IMR-90 (cell line): ENCODE data around the gene TRABD. TPM values are rescaled to one million over a fixed set of nuclear protein-coding genes. Genes with fewer than 3 reads are reported as not detected.
A peak's percentile ranks its signal among the peaks of the same experiment; 100 is the strongest.
"Not testable (repeated sequence)": the region's sequence is repeated elsewhere in the genome, so short reads cannot be mapped to it uniquely, and the experiment has no call there.

Source experiments
- ATAC-seq: fragments of 200-7000 bp; cut with Tn5 transposase; 2 replicates; pipeline ENCODE4 v1.9.1; 2020; ENCODE audit warnings: low read depth, mild to moderate bottlenecking, moderate library complexity
- BruUV-seq: library from RNA; stranded (reverse); fragments of 400-500 nt; replicated peaks from 2 replicates; lab custom pipeline; 2021; lab: Mats Ljungman, UMichigan
- CTCF ChIA-PET: fragments of 300-600 bp; formaldehyde crosslinking; extraction: SDS; loops from one replicate; lab custom pipeline; 2021; ENCODE audit warnings: antibody characterized with exemption; lab: Yijun Ruan, JAX
- POLR2A ChIA-PET: fragments of 300-600 bp; sonication (Branson Sonifier 250); formaldehyde crosslinking; loops from one replicate; lab custom pipeline; 2022; ENCODE audit warnings: antibody characterized with exemption; ENCODE audit not compliant: unreplicated experiment; lab: Charles Lee
- DNase-seq: peaks from one replicate; pipeline ENCODE4 v3.0.0; 2013
- H2AFZ ChIP-seq: replicated peaks from 2 replicates; pipeline ENCODE3; 2013; ENCODE audit warnings: low read length, mild to moderate bottlenecking; ENCODE audit not compliant: poor library complexity
- H2AK5ac ChIP-seq: 2 replicates; pipeline ENCODE4 v1.6.1; 2013; ENCODE audit warnings: low read depth, low read length, inconsistent platforms
- H2AK9ac ChIP-seq: replicated peaks from 2 replicates; pipeline ENCODE3; 2013; ENCODE audit warnings: mild to moderate bottlenecking, low read depth, low read length, moderate library complexity; ENCODE audit not compliant: poor library complexity
- H2BK120ac ChIP-seq: 2 replicates; pipeline ENCODE4 v1.6.1; 2013; ENCODE audit warnings: low read depth, low read length, inconsistent platforms
- H2BK15ac ChIP-seq: 3 replicates; pipeline ENCODE4 v1.6.1; 2013; ENCODE audit warnings: low read depth, low read length, inconsistent platforms
- H2BK20ac ChIP-seq: 2 replicates; pipeline ENCODE4 v1.6.1; 2013; ENCODE audit warnings: low read depth, mild to moderate bottlenecking, inconsistent platforms, low read length, moderate library complexity
- H2BK5ac ChIP-seq: 2 replicates; pipeline ENCODE4 v1.6.1; 2013; ENCODE audit warnings: mild to moderate bottlenecking, low read depth, low read length, inconsistent platforms; ENCODE audit not compliant: poor library complexity, severe bottlenecking
- H3K14ac ChIP-seq: replicated peaks from 2 replicates; pipeline ENCODE4 v1.6.1; 2013; ENCODE audit warnings: low read depth, low read length, inconsistent platforms
- H3K18ac ChIP-seq: 2 replicates; pipeline ENCODE4 v1.6.1; 2013; ENCODE audit warnings: low read depth, low read length, control low read depth
- H3K23ac ChIP-seq: 2 replicates; pipeline ENCODE4 v1.6.1; 2013; ENCODE audit warnings: low read depth, low read length, inconsistent platforms
- H3K27ac ChIP-seq: 2 replicates; pipeline ENCODE4 v1.5.1; 2013; ENCODE audit warnings: mild to moderate bottlenecking, control low read depth, low read length; ENCODE audit not compliant: insufficient read depth
- H3K27me3 ChIP-seq: 2 replicates; pipeline ENCODE4 v1.6.1; 2013; ENCODE audit warnings: low read length; ENCODE audit not compliant: control insufficient read depth, insufficient read depth
- H3K36me3 ChIP-seq: 2 replicates; pipeline ENCODE4 v1.6.1; 2013; ENCODE audit warnings: low read length, mixed read lengths; ENCODE audit not compliant: control insufficient read depth, insufficient read depth
- H3K4ac ChIP-seq: 2 replicates; pipeline ENCODE4 v1.6.1; 2013; ENCODE audit warnings: low read depth, low read length, inconsistent platforms
- H3K4me1 ChIP-seq: 2 replicates; pipeline ENCODE4 v1.6.1; 2013; ENCODE audit warnings: low read length, mixed read lengths; ENCODE audit not compliant: control insufficient read depth, insufficient read depth
- H3K4me2 ChIP-seq: 2 replicates; pipeline ENCODE4 v1.6.1; 2013; ENCODE audit warnings: low read depth, mild to moderate bottlenecking, control low read depth, low read length, moderate library complexity
- H3K4me3 ChIP-seq: 2 replicates; pipeline ENCODE4 v1.5.1; 2013; ENCODE audit warnings: low read depth, mild to moderate bottlenecking, control low read depth, low read length, moderate library complexity; ENCODE audit not compliant: insufficient read depth
- H3K56ac ChIP-seq: 2 replicates; pipeline ENCODE4 v1.6.1; 2013; ENCODE audit warnings: low read length, inconsistent platforms; ENCODE audit not compliant: insufficient read depth; ENCODE audit errors: extremely low read depth
- H3K79me1 ChIP-seq, 2 experiments: 2 replicates each; pipeline ENCODE4 v1.6.1; 2013; ENCODE audit warnings: low read length in 2 of 2, inconsistent platforms in 1 of 2, low read depth in 1 of 2
- H3K9ac ChIP-seq: 2 replicates; pipeline ENCODE4 v1.6.1; 2013; ENCODE audit warnings: low read depth, low read length, control low read depth
- H3K9me1 ChIP-seq: 2 replicates; pipeline ENCODE4 v1.6.1; 2013; ENCODE audit warnings: low read length, inconsistent platforms; ENCODE audit not compliant: insufficient read depth
- H3K9me3 ChIP-seq: 2 replicates; pipeline ENCODE4 v1.6.1; 2013; ENCODE audit warnings: low read length; ENCODE audit not compliant: control insufficient read depth, insufficient read depth
- H4K20me1 ChIP-seq: 2 replicates; pipeline ENCODE4 v1.6.1; 2013; ENCODE audit warnings: low read length, inconsistent platforms; ENCODE audit not compliant: insufficient read depth
- H4K5ac ChIP-seq: 2 replicates; pipeline ENCODE4 v1.6.1; 2013; ENCODE audit warnings: mild to moderate bottlenecking, low read depth, low read length, control low read depth
- H4K8ac ChIP-seq, 2 experiments: 2 replicates each; pipeline ENCODE4 v1.6.1; 2013; ENCODE audit warnings: low read depth in 2 of 2, low read length in 2 of 2, control low read depth in 1 of 2, inconsistent platforms in 1 of 2
- H4K91ac ChIP-seq: 2 replicates; pipeline ENCODE4 v1.6.1; 2013; ENCODE audit warnings: low read depth, low read length, inconsistent platforms; ENCODE audit not compliant: insufficient read depth
- CEBPB ChIP-seq: IDR thresholded peaks from 2 replicates; pipeline ENCODE4 v1.6.1; 2012; ENCODE audit warnings: low read depth, low read length, improper control_type of control experiment
- WGBS, 2 experiments: methylation state at CpG; one replicate each; pipeline versions ENCODE4 v1.1.5 to v1.1.7; 2013; ENCODE audit warnings: missing lambda C conversion rate in 2 of 2; ENCODE audit not compliant: insufficient read length in 1 of 2; ENCODE audit errors: extremely low coverage in 2 of 2; 5-methylcytosine and 5-hydroxymethylcytosine counted together
- dilution Hi-C: fragments of 300-500 bp; cut with HindIII; formaldehyde crosslinking; loops from one replicate; pipeline ENCODE4 v1.14.3; 2018; ENCODE audit warnings: low sequenced_read_pairs; ENCODE audit not compliant: unreplicated experiment
- in situ Hi-C: fragments of 300-500 bp; cut with MboI; formaldehyde crosslinking; loops from 3 replicates; pipeline ENCODE4 v1.14.3; 2019; ENCODE audit warnings: low sequenced_read_pairs, inconsistent platforms, mixed read lengths
- intact Hi-C: fragments of 100-400 bp; cut with micrococcal nuclease; formaldehyde crosslinking; loops from 2 replicates; pipeline ENCODE4 v1.10.0; 2022
- polyA plus RNA-seq, 3 experiments: library from polyadenylated mRNA; depleted of rRNA; stranded (reverse); fragments of >200 nt; gene quantifications; 2 replicates each; pipeline ENCODE4 v1.2.3, GENCODE V29; 2012; ENCODE audit warnings: low replicate concordance in 1 of 3
- total RNA-seq: library from RNA; depleted of rRNA; stranded (reverse); fragments of >200 nt; gene quantifications from 2 replicates; pipeline ENCODE4 v1.2.3, GENCODE V29; 2012

Gene TRABD
- total and polyA plus RNA-seq, 2 of the 4 experiments (the other 2 are of a cell fraction) = 13.4 to 42.7 TPM

DNA sequence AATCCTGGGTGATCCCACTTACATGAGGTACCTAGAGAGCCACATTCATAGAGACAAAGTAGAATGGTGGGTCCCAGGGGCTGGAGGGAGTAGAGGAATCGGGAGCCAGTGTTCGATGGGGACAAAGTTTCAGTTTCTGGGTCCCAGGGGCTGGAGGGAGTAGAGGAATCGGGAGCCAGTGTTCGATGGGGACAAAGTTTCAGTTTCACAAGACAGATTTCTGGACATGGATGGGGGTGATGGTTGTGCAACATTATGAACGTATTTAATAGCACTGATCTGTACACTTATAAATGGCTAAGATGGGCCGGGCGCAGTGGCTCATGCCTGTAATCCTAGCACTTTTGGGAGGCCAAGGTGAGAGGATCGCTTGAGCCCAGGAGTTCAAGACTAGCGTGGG is 19.3 kb downstream of the TRABD start:
- peaks cover 33 to 68% of the 10 kb centered on the region in 2 experiments for H3K79me1 ChIP-seq
- peaks cover 24% of the 10 kb centered on the region for H3K36me3 ChIP-seq
- H3K4me1 ChIP-seq, H3K27ac ChIP-seq, H3K9me3 ChIP-seq, H2AK9ac ChIP-seq, H4K8ac ChIP-seq, H2BK15ac ChIP-seq, H3K14ac ChIP-seq, H3K23ac ChIP-seq, H3K4me3 ChIP-seq, H2BK20ac ChIP-seq, H2AK5ac ChIP-seq, H3K18ac ChIP-seq, H2AFZ ChIP-seq, H2BK5ac ChIP-seq, POLR2A ChIA-PET, H4K5ac ChIP-seq, H3K27me3 ChIP-seq, CTCF ChIA-PET, H3K9me1 ChIP-seq, H3K4ac ChIP-seq, H3K9ac ChIP-seq, H2BK120ac ChIP-seq, BruUV-seq, ATAC-seq, H3K4me2 ChIP-seq, H3K56ac ChIP-seq, dilution Hi-C loops, DNase-seq, H4K91ac ChIP-seq: not testable (repeated sequence)
- intact Hi-C loops = loop anchor here (10.0 kb wide), 1 partner anchor 230 kb away; no protein-coding TSS in a partner anchor
- TF ChIP-seq CEBPB = 0 out of 2 replicates have a peak, but pooled peaks have one; percentile 15
- in situ Hi-C loops = loop anchor here (25.0 kb wide), 1 partner anchor 393 kb away; no protein-coding TSS in a partner anchor
- 91% methylated on average over 7 of the region's 9 CpGs; no CpG with 5 or more reads in 1 of the 2 experiments for WGBS, 2 experiments
- H4K20me1 ChIP-seq = peaks cover 30% of the 10 kb centered on the region
